ENCODE measurements around the gene KICS2. TPM values are rescaled to one million over a fixed set of nuclear protein-coding genes. Genes with fewer than 3 reads are reported as not detected.

KICS2 gene
- 6.9 to 8.6 TPM (median 8.4 TPM) in 5 replicates for total RNA-seq (2022; extraction: Qiagen RNA extraction; ENCODE audit: low read depth)

DNA sequence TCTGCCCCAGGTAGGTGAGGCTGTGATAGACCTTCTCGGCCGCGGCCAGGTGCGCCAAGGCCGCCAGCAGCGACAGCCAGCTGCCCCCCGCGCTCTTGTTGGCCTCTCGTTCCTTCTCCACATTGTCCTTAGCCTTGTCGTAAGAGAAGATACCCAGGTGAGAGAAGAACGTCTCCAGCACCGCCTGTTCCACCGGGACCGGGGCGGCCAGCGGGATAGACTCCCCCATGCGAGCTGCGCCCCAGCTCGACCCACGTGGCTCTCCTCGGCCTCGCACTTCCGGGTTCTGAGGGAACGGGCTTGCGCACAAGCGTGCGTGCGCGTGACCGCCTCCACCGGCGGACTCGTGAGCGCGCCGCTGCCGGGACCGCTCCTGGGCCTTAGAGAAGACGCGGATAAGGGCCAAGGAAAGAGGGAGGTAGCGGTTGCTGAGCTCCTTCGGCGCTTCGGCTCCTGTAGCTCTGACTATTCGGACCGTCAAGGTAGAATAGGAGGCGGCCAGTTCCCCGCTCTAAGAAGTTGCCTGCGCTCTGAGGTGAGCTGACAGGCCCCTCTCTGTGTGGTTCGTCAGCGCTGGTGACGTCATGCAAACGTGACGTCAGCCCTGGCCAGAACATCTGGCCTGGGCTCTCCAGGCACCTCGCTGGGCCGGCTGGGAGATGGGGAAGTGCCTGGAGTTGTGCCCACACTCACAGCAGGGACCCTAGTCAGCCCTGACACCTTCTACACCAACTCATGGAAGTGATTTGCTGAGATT lies at the start of gene KICS2:
Gene KICS2, minus strand, starts transcription at position 288 of the 757 bp plus-strand sequence. Its CDS starts 59 bp downstream, at position 229.

Other genes starting within 250 kb of the KICS2 start
- 0.06 TPM in 1 of 5 replicates, not detected in the others for gene C12orf56, start 168.5 kb upstream of the KICS2 start, total RNA-seq (2022; extraction: Qiagen RNA extraction; ENCODE audit: low read depth)
- 39.9 to 55.5 TPM (median 51.1 TPM) in 5 replicates for gene XPOT, start 182.1 kb upstream of the KICS2 start, total RNA-seq (2022; extraction: Qiagen RNA extraction; ENCODE audit: low read depth)
- gene TBK1, start 229.8 kb upstream of the KICS2 start, total RNA-seq (2022; extraction: Qiagen RNA extraction; ENCODE audit: low read depth): 15.0 to 30.7 TPM (median 25.2 TPM) in 5 replicates

Measured in A549 treated with RU486 at 1 μM for 4 hours (cell line).